ENCODE measurements around the gene SPDYE5. TPM values are rescaled to one million over a fixed set of nuclear protein-coding genes. Genes with fewer than 3 reads are reported as not detected.
"Not testable (repeated sequence)": the region's sequence is repeated elsewhere in the genome, so short reads cannot be mapped to it uniquely, and the experiment has no call there.

Gene SPDYE5
- not detected for total RNA-seq

DNA sequence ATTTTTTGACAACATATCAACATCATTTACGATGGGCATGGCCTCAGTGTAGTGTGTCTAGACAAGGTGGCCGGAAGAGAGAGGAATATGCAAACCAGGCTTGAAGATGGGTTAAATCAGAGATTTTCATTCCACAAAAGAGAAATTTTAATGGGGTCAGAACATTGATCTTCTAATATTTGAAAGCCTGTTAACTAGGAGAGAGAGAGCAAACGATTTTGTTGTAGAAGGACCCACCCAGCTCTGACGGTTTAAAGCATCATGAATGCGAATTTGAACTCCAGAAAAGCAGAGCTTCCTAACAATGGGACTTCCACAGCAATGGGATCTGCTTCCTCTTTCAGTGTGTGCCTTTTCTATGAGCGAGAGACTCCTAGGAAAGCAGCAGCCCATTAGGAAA, at the start of gene SPDYE5:
Gene SPDYE5 (plus strand): TSS at position 301 of the 400 bp plus-strand sequence. CDS start 1,728 bp downstream, outside the sequence.
- H3K27ac Mint-ChIP-seq; H3K4me1 Mint-ChIP-seq (ENCODE audit: low read depth in 2 of 2); H3K4me3 Mint-ChIP-seq; H3K9me3 Mint-ChIP-seq; DNase-seq (ENCODE audit: low spot score); H3K36me3 Mint-ChIP-seq; ATAC-seq; H3K27me3 Mint-ChIP-seq: not testable (repeated sequence)

GRCh38 chr7:75442465-75443111, 49.5 kb upstream of the SPDYE5 start:
- not testable (repeated sequence) for H3K9me3 Mint-ChIP-seq; DNase-seq (ENCODE audit: low spot score); H3K27me3 Mint-ChIP-seq
- peak; percentile 96 to 98 for ATAC-seq
- Mint-ChIP-seq H3K4me3 (peak overlapping the region; percentile 93), H3K4me1 (ENCODE audit: low read depth in 2 of 2) (peaks cover 11 to 12% of the 10 kb centered on the region in 2 donors), H3K27ac (peak overlapping the region; percentile 73 to 85), H3K36me3 (peaks cover 17% of the 10 kb centered on the region)

DNA sequence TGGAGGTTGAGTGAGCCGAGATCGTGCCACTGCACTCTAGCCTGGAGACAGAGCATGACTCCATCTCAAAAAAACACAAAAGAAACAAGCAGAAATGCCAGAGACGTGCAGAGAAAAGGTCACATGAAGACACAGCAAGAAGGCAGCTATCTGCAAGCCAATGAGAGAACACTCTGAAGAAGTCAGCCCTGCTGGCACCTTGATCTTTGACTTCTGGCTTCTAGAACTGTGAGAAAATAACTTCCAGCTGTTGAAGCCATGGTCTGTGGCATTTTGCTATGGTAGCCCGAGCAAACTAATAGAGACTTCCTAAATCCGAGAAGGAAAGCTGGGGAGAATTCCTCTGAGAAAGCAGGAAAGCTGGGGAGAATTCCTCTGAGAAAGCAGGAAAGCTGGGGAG, 42.2 kb upstream of the SPDYE5 start:
- H3K4me3 Mint-ChIP-seq, H3K9me3 Mint-ChIP-seq, H3K36me3 Mint-ChIP-seq: not testable (repeated sequence)

GRCh38 chr7:75452494-75452955, 39.6 kb upstream of the SPDYE5 start:
- not testable (repeated sequence) for H3K4me1 Mint-ChIP-seq (ENCODE audit: low read depth in 2 of 2); H3K4me3 Mint-ChIP-seq; DNase-seq (ENCODE audit: low spot score); H3K9me3 Mint-ChIP-seq; H3K27me3 Mint-ChIP-seq; H3K36me3 Mint-ChIP-seq; H3K27ac Mint-ChIP-seq
- ATAC-seq: peak; percentile 71 to 79

More for the DNA sequence above, 42.2 kb upstream of the SPDYE5 start:
- not testable (repeated sequence) for ATAC-seq; H3K27ac Mint-ChIP-seq; H3K27me3 Mint-ChIP-seq; DNase-seq (ENCODE audit: low spot score); H3K4me1 Mint-ChIP-seq (ENCODE audit: low read depth in 2 of 2)

DNA sequence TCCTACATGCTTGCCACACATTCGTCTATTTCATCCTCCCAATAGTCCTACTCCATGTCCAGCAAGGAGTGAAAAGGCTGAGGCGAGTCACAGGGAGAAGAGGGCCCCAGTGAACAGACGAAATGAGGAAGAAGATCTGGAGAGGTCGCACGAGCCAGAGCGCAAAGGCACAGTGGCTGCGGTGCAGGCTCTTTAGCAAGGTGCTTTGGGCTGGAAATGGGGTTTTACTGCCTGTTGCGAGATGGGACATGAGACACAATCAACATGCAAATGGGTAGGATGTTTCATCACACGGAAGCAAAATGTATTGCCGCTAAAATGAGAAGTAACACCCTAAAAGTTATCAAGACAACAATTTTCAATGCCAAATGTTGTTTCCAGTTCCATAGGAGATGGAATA, 35.7 kb upstream of the SPDYE5 start:
- H3K4me3 Mint-ChIP-seq; H3K27ac Mint-ChIP-seq; ATAC-seq; DNase-seq (ENCODE audit: low spot score); H3K4me1 Mint-ChIP-seq (ENCODE audit: low read depth in 2 of 2); H3K9me3 Mint-ChIP-seq; H3K36me3 Mint-ChIP-seq; H3K27me3 Mint-ChIP-seq: not testable (repeated sequence)

DNA sequence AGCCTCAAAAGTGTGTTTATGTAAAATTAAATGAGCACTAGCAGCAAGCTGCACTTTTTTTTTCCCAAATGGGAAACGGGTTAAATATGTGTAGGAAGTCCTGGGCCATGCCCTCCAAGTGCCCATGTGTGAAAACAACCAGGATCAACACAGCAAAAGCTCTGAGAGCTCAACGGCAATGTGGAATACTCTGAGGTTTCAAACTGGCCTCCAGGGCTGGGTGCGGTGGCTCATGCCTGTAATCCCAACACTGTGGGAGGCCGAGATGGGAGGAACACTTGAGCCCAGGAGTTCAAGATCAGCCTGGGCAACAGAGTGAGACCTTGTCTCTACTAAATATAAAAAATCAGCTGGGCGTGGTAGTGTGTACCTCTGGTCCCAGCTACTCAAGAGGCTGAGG, 34.1 kb upstream of the SPDYE5 start:
- not testable (repeated sequence) for DNase-seq (ENCODE audit: low spot score); H3K36me3 Mint-ChIP-seq; H3K27ac Mint-ChIP-seq; H3K4me1 Mint-ChIP-seq (ENCODE audit: low read depth in 2 of 2); ATAC-seq; H3K27me3 Mint-ChIP-seq; H3K9me3 Mint-ChIP-seq; H3K4me3 Mint-ChIP-seq

DNA sequence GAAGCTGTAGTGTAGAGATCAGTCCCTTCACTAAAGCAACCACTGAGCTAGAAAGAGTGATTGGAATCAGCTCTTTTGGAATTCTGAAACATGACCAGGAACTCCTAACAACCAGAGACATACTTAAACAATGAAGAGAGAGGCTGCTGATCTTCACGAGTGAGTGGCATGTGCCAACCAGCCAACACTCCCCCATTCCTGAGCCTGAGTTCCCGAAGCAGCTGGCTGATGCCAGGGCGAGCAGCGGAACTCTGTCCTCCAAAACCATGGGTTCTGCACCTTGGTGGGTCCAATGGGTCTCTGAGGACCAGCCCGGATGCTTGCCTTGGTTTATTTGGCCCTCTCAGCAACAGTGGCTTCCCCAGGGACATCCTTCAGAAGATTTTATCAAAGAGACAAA, 31.6 kb upstream of the SPDYE5 start:
- not testable (repeated sequence) for H3K9me3 Mint-ChIP-seq; H3K4me1 Mint-ChIP-seq (ENCODE audit: low read depth in 2 of 2); H3K27me3 Mint-ChIP-seq; ATAC-seq; H3K4me3 Mint-ChIP-seq; H3K36me3 Mint-ChIP-seq; H3K27ac Mint-ChIP-seq; DNase-seq (ENCODE audit: low spot score)

- not testable (repeated sequence) for H3K9me3 Mint-ChIP-seq; H3K27ac Mint-ChIP-seq; DNase-seq (ENCODE audit: low spot score); ATAC-seq; H3K4me3 Mint-ChIP-seq; H3K4me1 Mint-ChIP-seq (ENCODE audit: low read depth in 2 of 2); H3K27me3 Mint-ChIP-seq
- peaks cover 15% of the 10 kb centered on the region for H3K36me3 Mint-ChIP-seq
These were observed 22.0 kb upstream of the SPDYE5 start for GRCh38 chr7:75470166-75470565.

DNA sequence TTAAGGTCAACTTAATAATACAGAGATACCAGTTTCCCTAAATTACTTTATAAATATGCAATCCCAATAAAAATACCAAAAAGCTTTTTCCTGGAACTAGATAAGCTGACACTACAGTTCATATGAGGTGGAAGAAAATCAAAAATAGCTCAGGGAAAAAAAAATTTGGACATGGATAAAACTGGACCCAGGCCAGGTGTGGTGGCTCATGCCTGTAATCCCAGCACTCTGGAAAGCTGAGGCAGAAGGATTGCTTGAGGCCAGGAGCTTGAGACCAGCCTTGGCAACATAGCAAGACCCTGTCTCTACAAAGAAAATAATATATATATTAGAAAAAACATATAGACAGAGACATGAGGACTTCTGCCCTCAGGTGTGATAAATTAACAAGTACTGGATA, 14.7 kb upstream of the SPDYE5 start:
- not testable (repeated sequence) for H3K36me3 Mint-ChIP-seq; H3K4me3 Mint-ChIP-seq; DNase-seq (ENCODE audit: low spot score); H3K27me3 Mint-ChIP-seq; H3K9me3 Mint-ChIP-seq; H3K27ac Mint-ChIP-seq; H3K4me1 Mint-ChIP-seq (ENCODE audit: low read depth in 2 of 2); ATAC-seq

- H3K36me3 Mint-ChIP-seq; H3K4me1 Mint-ChIP-seq (ENCODE audit: low read depth in 2 of 2); H3K27me3 Mint-ChIP-seq; DNase-seq (ENCODE audit: low spot score); H3K4me3 Mint-ChIP-seq; H3K9me3 Mint-ChIP-seq; H3K27ac Mint-ChIP-seq; ATAC-seq: not testable (repeated sequence)
These were observed 11.8 kb upstream of the SPDYE5 start for GRCh38 chr7:75480313-75480712.

DNA sequence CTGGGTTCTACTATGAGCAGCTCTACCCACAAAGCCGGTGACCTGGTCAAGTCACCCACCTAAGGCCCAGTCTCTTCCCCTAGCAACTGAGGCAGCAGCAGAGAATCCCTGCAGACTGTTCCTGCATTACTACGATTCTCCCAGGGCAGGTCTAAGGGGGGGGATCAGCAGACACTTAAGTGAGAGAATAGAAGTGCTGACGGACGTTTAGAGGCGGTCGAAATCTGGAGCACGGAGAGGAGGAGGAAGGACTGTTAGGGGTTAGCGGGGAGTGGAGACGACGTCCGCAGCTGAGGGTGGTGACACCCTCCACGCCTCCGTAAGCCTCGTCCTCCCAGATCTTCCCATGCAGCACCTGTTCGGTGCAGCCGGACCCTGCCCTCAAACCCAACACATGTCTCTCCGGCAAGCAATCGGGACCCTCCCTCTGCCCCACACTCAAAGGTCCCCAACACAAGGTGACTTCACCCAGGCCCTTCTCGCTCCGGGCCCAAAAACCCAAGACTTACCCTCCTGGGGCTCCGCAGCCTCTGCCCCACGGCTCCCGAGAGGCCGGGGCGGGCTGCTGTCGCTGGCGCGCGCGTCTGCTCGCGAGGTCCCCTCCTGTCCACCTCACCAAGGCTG, 6.7 kb upstream of the SPDYE5 start:
- H3K27ac Mint-ChIP-seq: peak overlapping the region; percentile 66 to 87
- not testable (repeated sequence) for H3K4me1 Mint-ChIP-seq (ENCODE audit: low read depth in 2 of 2); DNase-seq (ENCODE audit: low spot score); H3K9me3 Mint-ChIP-seq; H3K27me3 Mint-ChIP-seq; H3K36me3 Mint-ChIP-seq
- ATAC-seq: peak; percentile 5 to 17
- H3K4me3 Mint-ChIP-seq: peak overlapping the region; percentile 93

GRCh38 chr7:75485979-75486643, 6.0 kb upstream of the SPDYE5 start, which contains the start of gene POM121C:
POM121C (minus strand) TSS chr7:75486299; CDS start chr7:75441496, 44,803 bp downstream.
- peak; percentile 100 for ATAC-seq
- peak; percentile 94 for DNase-seq (ENCODE audit: low spot score)
- Mint-ChIP-seq H3K27ac (peak within 1 kb of the TSS; percentile 66 to 87), H3K4me3 (peak within 1 kb of the TSS; percentile 93)
- not testable (repeated sequence) for H3K27me3 Mint-ChIP-seq; H3K4me1 Mint-ChIP-seq (ENCODE audit: low read depth in 2 of 2); H3K9me3 Mint-ChIP-seq; H3K36me3 Mint-ChIP-seq

- not testable (repeated sequence) for H3K4me1 Mint-ChIP-seq (ENCODE audit: low read depth in 2 of 2); H3K4me3 Mint-ChIP-seq; ATAC-seq; H3K27ac Mint-ChIP-seq; DNase-seq (ENCODE audit: low spot score); H3K9me3 Mint-ChIP-seq; H3K36me3 Mint-ChIP-seq; H3K27me3 Mint-ChIP-seq
These were observed 16.9 kb downstream of the SPDYE5 start for GRCh38 chr7:75509033-75509432.

GRCh38 chr7:75518842-75519241, 26.7 kb downstream of the SPDYE5 start:
- not testable (repeated sequence) for ATAC-seq; H3K27ac Mint-ChIP-seq; H3K4me3 Mint-ChIP-seq; DNase-seq (ENCODE audit: low spot score); H3K9me3 Mint-ChIP-seq; H3K27me3 Mint-ChIP-seq
- Mint-ChIP-seq H3K36me3 (peaks cover 41% of the 10 kb centered on the region), H3K4me1 (ENCODE audit: low read depth in 2 of 2) (peaks cover 14 to 25% of the 10 kb centered on the region in 2 donors)

Measured in natural killer cell treated with Interleukin-12 subunit alpha and Interleukin-12 subunit beta and Interleukin-15 and Interleukin-18, amount 100 ng/mL, for 72 hours (primary cell).